ENCODE measurements around the gene DUSP22.

DNA sequence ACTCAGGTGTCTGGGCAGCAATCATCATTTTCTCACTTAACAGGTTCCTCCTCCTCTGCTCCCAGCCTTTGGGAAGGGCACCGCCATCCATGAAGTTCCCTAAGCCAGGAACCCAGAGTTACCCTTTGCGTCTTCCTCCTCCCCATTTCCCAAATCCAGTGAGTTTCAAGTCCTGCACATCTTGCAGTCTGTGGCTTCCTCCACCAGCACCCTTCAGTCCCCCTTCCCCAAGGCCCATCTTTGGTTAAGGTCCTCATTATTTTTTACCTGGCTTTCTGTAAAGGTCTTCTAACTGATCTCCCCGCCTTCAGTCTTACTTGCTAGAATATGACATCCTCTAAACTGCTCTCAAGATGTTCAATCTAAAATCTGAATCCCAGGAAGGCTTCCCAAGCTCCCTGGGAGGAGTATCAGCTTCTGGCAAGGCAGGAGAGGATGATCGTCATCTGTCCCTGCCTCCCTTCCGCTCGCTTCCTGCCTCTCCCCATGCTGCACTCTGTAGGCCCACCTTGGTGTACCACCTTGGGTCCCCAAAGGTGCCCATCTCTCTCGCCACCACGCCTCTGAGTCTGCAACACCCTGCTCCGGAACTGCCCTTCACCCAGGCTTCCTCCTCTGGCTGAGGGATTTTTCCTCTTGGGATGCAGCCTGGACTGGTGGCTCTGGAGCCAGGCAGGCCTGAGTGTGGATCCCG, 11.4 kb upstream of the DUSP22 start:
- TF ChIP-seq POLR2AphosphoS5 (IDR thresholded peaks at IDR 0.05) (no peak), POLR2A (IDR thresholded peaks at IDR 0.05) (no peak), EP300 (IDR thresholded peaks at IDR 0.05) (no peak)
- TF ChIP-seq, protein P1, sequence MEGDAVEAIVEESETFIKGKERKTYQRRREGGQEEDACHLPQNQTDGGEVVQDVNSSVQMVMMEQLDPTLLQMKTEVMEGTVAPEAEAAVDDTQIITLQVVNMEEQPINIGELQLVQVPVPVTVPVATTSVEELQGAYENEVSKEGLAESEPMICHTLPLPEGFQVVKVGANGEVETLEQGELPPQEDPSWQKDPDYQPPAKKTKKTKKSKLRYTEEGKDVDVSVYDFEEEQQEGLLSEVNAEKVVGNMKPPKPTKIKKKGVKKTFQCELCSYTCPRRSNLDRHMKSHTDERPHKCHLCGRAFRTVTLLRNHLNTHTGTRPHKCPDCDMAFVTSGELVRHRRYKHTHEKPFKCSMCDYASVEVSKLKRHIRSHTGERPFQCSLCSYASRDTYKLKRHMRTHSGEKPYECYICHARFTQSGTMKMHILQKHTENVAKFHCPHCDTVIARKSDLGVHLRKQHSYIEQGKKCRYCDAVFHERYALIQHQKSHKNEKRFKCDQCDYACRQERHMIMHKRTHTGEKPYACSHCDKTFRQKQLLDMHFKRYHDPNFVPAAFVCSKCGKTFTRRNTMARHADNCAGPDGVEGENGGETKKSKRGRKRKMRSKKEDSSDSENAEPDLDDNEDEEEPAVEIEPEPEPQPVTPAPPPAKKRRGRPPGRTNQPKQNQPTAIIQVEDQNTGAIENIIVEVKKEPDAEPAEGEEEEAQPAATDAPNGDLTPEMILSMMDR (IDR thresholded peaks at IDR 0.05): no peak
